Stomach (tissue), 9 donors: Measurements from ENCODE around the gene CXCL11. TPM values are rescaled to one million over a fixed set of nuclear protein-coding genes. Genes with fewer than 3 reads are reported as not detected.
"Not testable (repeated sequence)": the region's sequence is repeated elsewhere in the genome, so short reads cannot be mapped to it uniquely, and the experiment has no call there.

Source experiments
- DNase-seq, 2 donors: peaks; one replicate each; pipeline versions ENCODE4 v3.0.0 to v3.0.0-alpha.2; 2013 to 2019
- H3K27ac ChIP-seq, 5 donors: fragments of 200-600 bp in 4 of 5; sonication (generic) in 4 of 5; one replicate each; pipeline ENCODE4 v1.5.1; 2013 to 2019; ENCODE audit warnings: mild to moderate bottlenecking in 1 of 5, moderate library complexity in 1 of 5
- H3K27me3 ChIP-seq, 3 donors: fragments of 200-600 bp; sonication (generic); one replicate each; pipeline ENCODE4 v1.5.1; 2017 to 2019; ENCODE audit warnings: mixed run types in 1 of 3
- H3K36me3 ChIP-seq, 4 donors: fragments of 200-600 bp; sonication (generic); 1 replicate in 3 of 4; 2 replicates in 1 of 4; pipeline ENCODE4 v1.5.1; 2016 to 2019
- H3K4me1 ChIP-seq, 4 donors: fragments of 200-600 bp; sonication (generic); one replicate each; pipeline ENCODE4 v1.5.1; 2016 to 2019
- H3K4me3 ChIP-seq, 4 donors: fragments of 200-600 bp; sonication (generic) in 3 of 4; one replicate each; pipeline ENCODE4 v1.5.1; 2016 to 2019; ENCODE audit warnings: mild to moderate bottlenecking in 1 of 4
- H3K9me3 ChIP-seq, 4 donors: fragments of 200-600 bp; sonication (generic); one replicate each; pipeline ENCODE4 v1.5.1; 2016 to 2019
- EP300 ChIP-seq: sonication (generic); formaldehyde crosslinking; IDR thresholded peaks from one replicate; pipeline ENCODE4 v1.6.1; 2017; ENCODE audit warnings: antibody characterized with exemption
- POLR2A ChIP-seq, 4 donors: fragments of 450-650 bp; IDR thresholded peaks; one replicate each; pipeline ENCODE4 v1.6.1; 2016; ENCODE audit warnings: antibody characterized with exemption in 4 of 4, control low read depth in 2 of 4, mild to moderate bottlenecking in 1 of 4, moderate library complexity in 1 of 4
- POLR2AphosphoS5 ChIP-seq, 3 donors: sonication (generic); formaldehyde crosslinking; IDR thresholded peaks; one replicate each; pipeline ENCODE4 v1.6.1; 2016; ENCODE audit warnings: antibody characterized with exemption in 3 of 3
- WGBS, 5 donors: extraction: QIAGEN DNeasy Blood & Tissue Kit in 3 of 5; methylation state at CpG; one replicate each; pipeline versions ENCODE4 v1.1.5 to v1.1.7; 2013 to 2018; 5-methylcytosine and 5-hydroxymethylcytosine counted together
- intact Hi-C: fragments of 100-400 bp; cut with DNase I; formaldehyde crosslinking; loops from one replicate; pipeline ENCODE4 v1.15.1; 2023; ENCODE audit warnings: low total_unique reads
- polyA plus RNA-seq, 3 donors: library from polyadenylated mRNA; stranded (reverse); fragments of 200-250 nt; gene quantifications; one replicate each; pipeline ENCODE4 v1.2.3, GENCODE V29; 2013
- total RNA-seq, 5 donors: library from RNA; depleted of rRNA; stranded (reverse); fragments of >200 nt; gene quantifications; one replicate each; pipeline versions ENCODE4 v1.1.0 to v1.2.3, GENCODE V29; 2014 to 2016
- TF ChIP-seq, protein P1 (sequence below), 7 experiments: fragments of 450-650 bp in 4 of 7; fragments of 200-600 bp in 3 of 7; sonication (generic) in 3 of 7; IDR thresholded peaks; one replicate each; pipeline ENCODE4 v1.5.1; 2016 to 2019; ENCODE audit warnings: antibody characterized with exemption in 7 of 7, control low read depth in 2 of 7, mild to moderate bottlenecking in 1 of 7
- donor health status: healthy with polysubstance abuse.
- donor health status: Bipolar disorder and iron deficiency.
- donor health status: healthy.

Gene CXCL11
- total and polyA plus RNA-seq, 8 donors = 0.19 to 3.4 (median 0.86) TPM; not detected in 4

DNA sequence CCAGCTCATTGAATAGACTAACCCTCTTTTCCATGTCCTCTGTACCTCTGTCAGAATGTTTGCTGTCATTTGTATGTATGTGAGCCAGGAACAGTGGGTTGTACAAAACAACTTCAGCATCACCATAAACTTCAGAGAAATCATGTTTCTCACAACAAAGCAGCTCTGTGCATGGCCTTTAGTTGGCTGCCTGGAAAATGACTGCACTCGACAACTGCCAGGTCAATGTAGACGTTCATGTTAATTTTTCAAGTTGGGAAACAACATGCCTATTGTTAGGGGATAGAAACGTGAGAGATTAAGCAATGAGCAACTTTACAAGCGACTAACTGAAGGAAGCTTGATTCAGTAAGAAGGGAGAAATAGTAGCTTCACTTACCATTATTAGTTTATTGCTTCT lies 17.9 kb upstream of the CXCL11 start:
- no peak for TF ChIP-seq POLR2AphosphoS5 (IDR thresholded peaks at IDR 0.05)
- intact Hi-C loops = no loop called here
- Histone ChIP-seq H3K27me3 (no peaks in the 10 kb centered on the region), H3K27ac (no peak overlapping the region), H3K9me3 (no peaks in the 10 kb centered on the region), H3K4me3 (no peak overlapping the region), H3K4me1 (no peaks in the 10 kb centered on the region), H3K36me3 (no peaks in the 10 kb centered on the region)
- 19 to 36% (median 24%) methylated on average over 4 of the region's 4 CpGs for WGBS, 5 donors
- DNase-seq = peak in 1 of 2 donors; percentile 62

DNA sequence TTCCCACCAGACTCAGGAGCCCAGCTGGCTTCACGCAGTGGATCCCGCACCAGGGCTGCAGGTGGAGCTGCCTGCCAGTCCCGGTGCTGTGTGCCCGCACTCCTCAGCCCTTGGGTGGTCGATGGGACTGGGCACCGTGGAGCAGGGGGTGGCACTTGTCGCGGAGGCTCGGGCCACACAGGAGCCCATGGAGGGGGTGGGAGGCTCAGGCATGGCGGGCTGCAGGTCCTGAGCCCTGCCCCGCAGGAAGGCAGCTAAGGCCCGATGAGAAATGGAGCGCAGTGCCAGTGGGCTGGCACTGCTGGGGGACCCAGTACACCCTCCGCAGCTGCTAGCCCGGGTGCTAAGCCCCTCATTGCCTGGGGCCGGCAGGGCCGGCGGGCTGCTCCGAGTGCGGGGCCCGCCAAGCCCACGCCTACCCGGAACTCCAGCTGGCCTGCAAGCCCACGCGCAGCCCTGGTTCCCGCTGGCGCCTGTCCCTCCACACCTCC lies 14.7 kb upstream of the CXCL11 start:
- H3K9me3 ChIP-seq, H3K4me3 ChIP-seq, H3K4me1 ChIP-seq, intact Hi-C loops, H3K27ac ChIP-seq, H3K27me3 ChIP-seq, DNase-seq, H3K36me3 ChIP-seq: not testable (repeated sequence)
- 89 to 98% (median 94%) methylated on average over 15 to 27 of the region's 27 CpGs for WGBS, 5 donors

DNA sequence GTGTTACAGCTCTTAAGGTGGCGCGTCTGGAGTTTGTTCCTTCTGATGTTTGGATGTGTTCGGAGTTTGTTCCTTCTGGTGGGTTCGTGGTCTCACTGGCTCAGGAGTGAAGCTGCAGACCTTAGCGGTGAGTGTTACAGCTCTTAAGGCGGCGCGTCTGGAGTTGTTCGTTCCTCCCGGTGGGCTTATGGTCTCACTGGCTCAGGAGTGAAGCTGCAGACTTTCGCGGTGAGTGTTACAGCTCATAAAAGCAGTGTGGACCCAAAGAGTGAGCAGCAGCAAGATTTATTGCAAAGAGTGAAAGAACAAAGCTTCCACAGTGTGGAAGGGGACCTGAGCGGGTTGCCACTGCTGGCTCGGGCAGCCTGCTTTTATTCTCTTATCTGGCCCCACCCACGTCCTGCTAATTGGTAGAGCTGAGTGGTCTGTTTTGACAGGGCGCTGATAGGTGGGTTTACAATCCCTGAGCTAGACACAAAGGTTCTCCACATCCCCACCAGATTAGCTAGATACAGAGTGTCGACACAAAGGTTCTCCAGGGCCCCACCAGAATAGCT lies 14.1 kb upstream of the CXCL11 start:
- H3K27me3 ChIP-seq, H3K36me3 ChIP-seq, H3K4me1 ChIP-seq, H3K9me3 ChIP-seq, H3K27ac ChIP-seq, H3K4me3 ChIP-seq, intact Hi-C loops, DNase-seq: not testable (repeated sequence)
- 80 to 90% (median 83%) methylated on average over 14 to 17 of the region's 17 CpGs for WGBS, 5 donors

DNA sequence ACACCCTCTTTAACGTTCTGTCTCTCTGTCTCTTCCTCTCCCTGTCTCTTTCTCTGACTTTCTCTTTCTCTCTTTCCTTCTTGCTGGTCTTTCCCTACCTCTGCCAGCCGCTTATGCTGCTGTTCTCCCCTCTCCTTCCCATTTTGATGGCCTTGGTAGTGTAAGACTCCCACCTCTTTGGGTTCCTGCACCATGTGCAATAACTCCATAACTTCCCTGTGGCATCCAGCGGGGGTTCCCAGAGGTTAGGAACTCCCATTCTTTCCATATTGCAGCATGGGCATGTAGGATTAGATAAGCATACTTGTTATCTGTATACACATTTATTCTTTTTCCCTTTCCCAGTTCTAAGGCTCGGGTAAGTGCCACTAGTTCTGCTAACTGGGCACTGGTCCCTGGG lies 8.8 kb upstream of the CXCL11 start:
- H3K27me3 ChIP-seq, H3K4me1 ChIP-seq, intact Hi-C loops, H3K27ac ChIP-seq, H3K4me3 ChIP-seq, H3K9me3 ChIP-seq, H3K36me3 ChIP-seq, DNase-seq: not testable (repeated sequence)
- WGBS, 5 donors = 59 to 78% (median 67%) methylated on average over 4 of the region's 4 CpGs

DNA sequence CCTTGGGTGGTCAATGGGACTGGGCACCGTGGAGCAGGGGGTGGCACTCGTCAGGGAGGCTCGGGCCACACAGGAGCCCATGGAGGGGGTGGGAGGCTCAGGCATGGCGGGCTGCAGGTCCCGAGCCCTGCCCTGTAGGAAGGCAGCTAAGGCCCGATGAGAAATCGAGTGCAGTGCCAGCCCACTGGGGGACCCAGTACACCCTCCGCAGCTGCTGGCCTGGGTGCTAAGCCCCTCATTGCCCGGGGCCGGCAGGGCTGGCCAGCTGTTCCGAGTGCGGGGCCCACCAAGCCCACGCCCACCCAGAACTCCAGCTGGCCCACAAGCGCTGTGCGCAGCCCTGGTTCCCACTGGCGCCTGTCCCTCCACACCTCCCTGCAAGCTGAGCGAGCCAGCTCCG lies 7.4 kb upstream of the CXCL11 start:
- H3K36me3 ChIP-seq, H3K27ac ChIP-seq, H3K4me3 ChIP-seq, H3K27me3 ChIP-seq, DNase-seq, H3K9me3 ChIP-seq, H3K4me1 ChIP-seq, intact Hi-C loops: not testable (repeated sequence)
- 93 to 98% (median 97%) methylated on average over 11 to 18 of the region's 18 CpGs for WGBS, 5 donors

DNA sequence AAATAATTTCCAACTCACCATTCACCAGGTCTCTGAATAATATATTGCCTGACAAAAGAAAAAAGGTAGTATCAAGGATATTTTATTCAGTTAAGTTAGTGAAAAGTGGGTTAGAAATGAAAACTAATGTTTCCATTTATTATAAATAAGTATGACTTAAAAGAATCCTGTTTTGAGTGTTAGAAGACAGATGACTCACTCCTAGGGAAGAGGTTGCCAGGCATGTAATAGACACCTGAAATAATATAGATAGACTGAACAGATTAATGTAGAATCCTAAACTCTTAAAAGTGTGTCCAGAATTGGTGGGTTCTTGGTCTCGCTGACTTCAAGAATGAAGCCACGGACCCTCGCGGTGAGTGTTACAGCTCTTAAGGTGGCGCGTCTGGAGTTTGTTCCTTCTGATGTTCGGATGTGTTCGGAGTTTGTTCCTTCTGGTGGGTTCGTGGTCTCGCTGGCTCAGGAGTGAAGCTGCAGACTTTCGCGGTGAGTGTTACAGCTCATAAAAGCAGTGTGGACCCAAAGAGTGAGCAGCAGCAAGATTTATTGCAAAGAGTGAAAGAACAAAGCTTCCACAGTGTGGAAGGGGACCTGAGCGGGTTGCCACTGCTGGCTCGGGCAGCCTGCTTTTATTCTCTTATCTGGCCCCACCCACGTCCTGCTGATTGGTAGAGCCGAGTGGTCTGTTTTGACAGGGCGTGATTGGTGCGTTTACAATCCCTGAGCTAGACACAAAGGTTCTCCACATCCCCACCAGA lies 6.5 kb upstream of the CXCL11 start:
- H3K36me3 ChIP-seq, DNase-seq, H3K9me3 ChIP-seq, H3K4me1 ChIP-seq, intact Hi-C loops, H3K4me3 ChIP-seq, H3K27me3 ChIP-seq, H3K27ac ChIP-seq: not testable (repeated sequence)
- WGBS, 5 donors = 71 to 88% (median 76%) methylated on average over 8 to 18 of the region's 18 CpGs

DNA sequence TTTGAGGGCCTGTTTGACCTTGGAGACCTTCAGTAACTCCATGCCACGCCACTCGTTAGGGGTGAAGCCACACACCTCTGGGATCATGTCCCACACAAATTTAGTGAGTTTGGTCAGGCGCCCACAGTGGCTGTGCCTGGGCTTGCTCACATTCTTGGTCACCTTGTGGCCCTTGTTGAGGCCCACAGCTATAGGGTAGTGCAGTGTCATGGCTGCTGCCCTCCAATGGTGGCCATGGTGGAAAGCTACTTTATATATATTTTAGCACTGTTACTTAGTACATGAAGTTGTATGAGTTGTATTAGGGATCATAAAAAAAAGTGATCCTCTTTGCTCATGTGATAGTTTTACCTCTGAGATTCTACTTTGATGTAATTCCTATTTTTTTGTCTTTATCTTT lies 985 bp upstream of the CXCL11 start:
- no peak overlapping the region for H3K27ac ChIP-seq
- H3K27me3 ChIP-seq = no peaks in the 10 kb centered on the region
- H3K4me3 ChIP-seq = no peak overlapping the region
- TF ChIP-seq POLR2A (IDR thresholded peaks at IDR 0.05) (no peak), EP300 (no peak), POLR2AphosphoS5 (IDR thresholded peaks at IDR 0.05) (no peak)
- TF ChIP-seq, protein P1, sequence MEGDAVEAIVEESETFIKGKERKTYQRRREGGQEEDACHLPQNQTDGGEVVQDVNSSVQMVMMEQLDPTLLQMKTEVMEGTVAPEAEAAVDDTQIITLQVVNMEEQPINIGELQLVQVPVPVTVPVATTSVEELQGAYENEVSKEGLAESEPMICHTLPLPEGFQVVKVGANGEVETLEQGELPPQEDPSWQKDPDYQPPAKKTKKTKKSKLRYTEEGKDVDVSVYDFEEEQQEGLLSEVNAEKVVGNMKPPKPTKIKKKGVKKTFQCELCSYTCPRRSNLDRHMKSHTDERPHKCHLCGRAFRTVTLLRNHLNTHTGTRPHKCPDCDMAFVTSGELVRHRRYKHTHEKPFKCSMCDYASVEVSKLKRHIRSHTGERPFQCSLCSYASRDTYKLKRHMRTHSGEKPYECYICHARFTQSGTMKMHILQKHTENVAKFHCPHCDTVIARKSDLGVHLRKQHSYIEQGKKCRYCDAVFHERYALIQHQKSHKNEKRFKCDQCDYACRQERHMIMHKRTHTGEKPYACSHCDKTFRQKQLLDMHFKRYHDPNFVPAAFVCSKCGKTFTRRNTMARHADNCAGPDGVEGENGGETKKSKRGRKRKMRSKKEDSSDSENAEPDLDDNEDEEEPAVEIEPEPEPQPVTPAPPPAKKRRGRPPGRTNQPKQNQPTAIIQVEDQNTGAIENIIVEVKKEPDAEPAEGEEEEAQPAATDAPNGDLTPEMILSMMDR (IDR thresholded peaks at IDR 0.05) = no peak
- intact Hi-C loops = no loop called here
- no peaks in the 10 kb centered on the region for H3K9me3 ChIP-seq
- peaks cover 0 to 12% (median 0%) of the 10 kb centered on the region in 4 donors for H3K4me1 ChIP-seq
- no peaks in the 10 kb centered on the region for H3K36me3 ChIP-seq
- DNase-seq = no peak
- WGBS, 5 donors = 86 to 95% (median 91%) methylated on average over 3 of the region's 3 CpGs
